NCI-H2107 treated with DMSO at 0.1 percent for 48 hours (cell line): ENCODE data around the gene MOSPD3.
A peak's percentile ranks its signal among the peaks of the same experiment; 100 is the strongest.

Source experiments
- DNase-seq: peaks from one replicate; lab custom pipeline; 2025; ENCODE audit not compliant: unreplicated experiment; lab: John Stamatoyannopoulos, UW

MOSPD3 gene

GRCh38 chr7:100575206-100575631, 37.1 kb upstream of the MOSPD3 start:
- no peak for DNase-seq

DNA sequence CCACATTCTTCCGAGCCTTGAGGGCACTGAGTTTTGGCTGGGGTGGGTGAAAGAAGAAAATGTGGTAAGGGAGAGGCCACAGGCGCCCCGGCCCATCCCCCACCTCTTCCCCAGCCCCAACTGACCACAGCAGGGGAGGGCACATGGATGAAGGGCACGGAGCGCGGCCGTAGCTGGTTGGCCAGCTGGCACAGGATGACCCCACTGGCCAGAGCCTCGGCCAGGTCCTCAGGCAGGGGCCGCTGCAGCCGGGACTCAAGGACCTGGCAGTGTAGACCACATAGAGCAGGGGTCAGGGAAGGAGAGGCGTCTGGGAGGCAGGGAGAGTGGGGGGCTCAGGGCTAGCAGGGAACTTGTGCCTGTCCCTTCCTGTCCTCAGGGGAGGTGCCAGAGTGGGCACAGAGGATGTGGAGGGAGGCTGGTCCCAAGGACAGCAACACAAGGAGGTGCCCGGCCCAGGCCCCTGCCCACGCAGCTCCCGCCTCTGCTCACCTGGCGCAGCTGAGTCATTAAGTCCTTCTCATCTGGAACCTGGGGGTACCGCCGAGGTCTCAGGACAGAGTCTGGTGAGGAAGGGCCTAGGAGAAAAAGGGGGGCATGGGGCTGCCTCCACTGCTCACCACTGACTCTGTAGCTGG, 36.5 kb upstream of the MOSPD3 start:
- no peak for DNase-seq

DNA sequence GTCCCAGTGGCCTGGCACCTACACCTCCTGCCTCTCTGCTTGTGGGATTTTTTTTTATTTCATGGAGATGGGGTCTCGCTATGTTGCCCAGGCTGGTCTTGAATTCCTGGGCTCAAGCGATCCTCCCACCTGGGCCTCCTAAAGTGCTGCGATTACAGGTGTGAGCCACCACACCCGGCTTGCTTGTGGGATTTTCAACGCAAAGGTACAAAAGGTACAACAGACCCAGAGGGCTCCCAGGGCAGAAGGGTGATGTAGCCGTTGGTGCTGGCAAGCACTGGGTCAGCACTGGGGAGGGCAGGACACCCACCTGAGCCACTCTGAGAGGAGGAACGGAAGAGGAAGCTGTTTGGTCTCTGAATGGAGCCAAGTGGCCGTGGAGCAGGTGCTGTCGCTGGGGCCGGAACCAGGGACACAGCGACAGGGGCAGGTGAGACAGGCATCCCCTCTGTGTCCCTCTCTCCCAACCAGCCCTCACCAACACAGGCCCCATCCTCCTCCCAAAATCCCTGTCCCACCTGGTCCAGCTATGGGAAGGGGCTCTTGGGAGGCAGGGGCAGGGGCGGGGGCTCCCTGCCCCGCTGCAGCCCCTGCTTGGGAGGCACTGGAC, 35.9 kb upstream of the MOSPD3 start:
- no peak for DNase-seq

DNA sequence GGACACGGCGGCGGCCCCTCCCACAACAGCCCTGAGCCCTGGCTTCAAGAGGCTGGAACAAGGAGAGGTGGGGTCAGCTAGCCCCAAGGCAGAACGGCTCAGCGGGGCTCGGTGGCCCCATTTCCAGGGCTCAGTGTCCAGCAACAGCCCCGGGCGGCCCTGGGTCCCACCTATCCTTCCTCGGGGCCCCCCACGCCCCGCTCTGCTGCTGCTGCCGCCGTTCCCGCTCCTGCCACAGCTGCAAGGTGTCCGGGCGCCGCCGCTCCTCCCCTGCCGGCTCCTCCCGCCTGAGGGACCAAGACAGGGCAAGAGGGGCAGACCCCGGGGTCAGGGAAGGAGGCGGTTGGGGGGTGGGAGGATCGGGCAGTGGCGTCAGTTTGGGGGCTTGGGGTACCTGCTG, 35.2 kb upstream of the MOSPD3 start:
- DNase-seq = no peak

GRCh38 chr7:100577507-100577906, 34.8 kb upstream of the MOSPD3 start:
- no peak for DNase-seq

DNA sequence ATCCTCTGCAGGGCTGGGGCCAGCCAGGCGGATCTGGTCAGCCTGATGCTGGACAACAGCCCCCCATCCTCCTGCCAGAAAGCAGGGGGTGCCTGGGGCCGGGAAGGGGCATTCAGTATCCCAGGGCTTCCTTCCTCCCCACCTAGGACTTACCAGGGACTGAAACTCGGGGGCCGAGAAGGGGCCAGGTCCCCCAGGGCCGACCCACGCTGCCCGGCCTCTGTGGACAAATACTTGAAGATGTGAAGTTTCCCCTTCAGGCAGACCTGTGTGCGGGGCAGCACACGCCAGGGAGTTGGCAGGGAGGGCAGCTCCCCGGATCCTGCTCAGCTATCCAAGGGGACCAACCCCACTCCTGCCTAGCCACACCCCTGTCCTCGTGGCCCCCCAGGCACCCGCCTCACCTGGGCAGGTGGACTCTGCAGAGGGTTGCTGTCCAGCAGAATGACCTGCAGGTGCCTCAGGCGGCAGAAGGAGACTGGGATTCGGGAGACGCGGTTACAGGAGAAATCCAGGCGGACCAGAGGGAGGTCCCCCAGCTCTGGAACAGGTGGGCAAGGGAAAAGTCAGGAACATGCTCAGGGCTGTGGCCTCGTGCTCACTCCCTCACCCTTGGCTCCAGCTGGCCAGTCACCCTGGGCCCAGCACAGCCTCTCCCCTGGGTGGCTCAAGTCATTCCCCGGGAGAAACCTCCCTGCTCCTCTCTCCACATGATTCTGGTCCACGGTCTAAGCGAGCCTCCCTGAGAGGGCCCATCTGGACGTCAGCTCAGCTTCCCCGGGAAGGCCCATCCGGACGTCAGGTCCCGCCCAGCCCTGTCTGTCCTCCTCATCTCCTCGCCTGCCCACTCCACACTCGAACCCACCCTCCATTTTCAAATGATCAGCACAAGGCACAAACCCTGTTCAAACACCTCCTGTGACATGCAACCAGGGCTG, 33.8 kb upstream of the MOSPD3 start:
- no peak for DNase-seq

GRCh38 chr7:100580466-100581283, 31.7 kb upstream of the MOSPD3 start:
- no peak for DNase-seq

DNA sequence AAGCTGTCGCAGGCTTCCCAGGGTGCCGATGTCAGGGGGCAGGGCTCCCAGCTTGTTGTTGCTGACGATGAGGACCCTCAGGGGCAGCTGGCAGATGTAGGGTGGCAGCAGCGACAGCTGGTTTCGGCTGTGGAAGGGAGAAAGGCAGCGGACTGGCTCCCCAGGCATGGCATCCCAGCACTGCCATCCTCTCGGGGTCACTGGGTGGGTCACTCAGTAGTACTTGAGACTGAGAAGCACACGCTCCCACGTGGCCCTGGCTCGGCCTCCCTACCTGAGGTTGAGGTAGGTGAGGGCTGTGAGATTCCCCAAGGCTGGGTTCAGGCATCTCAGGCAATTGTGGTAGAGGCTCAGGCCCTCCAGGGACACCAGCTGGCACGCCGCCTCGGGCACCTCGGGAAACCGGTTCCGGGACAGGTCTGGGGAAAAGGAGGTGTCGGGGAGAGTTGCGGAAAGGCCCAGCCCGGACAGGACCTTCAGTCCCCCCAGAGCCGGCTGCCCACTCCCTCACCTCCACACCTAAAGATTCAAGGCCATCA, 30.2 kb upstream of the MOSPD3 start:
- DNase-seq = no peak

DNA sequence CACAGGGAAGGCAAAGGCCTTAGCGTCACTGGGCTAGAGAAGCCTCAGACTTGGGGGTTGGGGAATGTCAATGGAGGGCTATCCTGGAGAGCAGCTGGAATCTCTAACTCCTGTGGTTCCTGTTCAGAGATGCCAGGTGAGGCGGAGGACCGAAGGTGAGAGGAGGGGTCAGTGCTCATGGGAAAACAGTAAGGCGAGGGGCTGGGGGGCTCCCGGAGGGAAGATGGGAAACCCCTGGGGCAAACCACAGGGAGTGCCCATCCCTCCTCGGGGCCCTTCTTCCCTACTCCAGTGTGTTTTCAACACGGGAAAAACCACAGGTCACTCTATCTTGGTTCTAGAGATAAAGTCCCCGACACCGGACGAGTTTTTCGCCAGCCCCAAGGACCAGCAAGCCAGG, 29.7 kb upstream of the MOSPD3 start:
- DNase-seq = no peak

DNA sequence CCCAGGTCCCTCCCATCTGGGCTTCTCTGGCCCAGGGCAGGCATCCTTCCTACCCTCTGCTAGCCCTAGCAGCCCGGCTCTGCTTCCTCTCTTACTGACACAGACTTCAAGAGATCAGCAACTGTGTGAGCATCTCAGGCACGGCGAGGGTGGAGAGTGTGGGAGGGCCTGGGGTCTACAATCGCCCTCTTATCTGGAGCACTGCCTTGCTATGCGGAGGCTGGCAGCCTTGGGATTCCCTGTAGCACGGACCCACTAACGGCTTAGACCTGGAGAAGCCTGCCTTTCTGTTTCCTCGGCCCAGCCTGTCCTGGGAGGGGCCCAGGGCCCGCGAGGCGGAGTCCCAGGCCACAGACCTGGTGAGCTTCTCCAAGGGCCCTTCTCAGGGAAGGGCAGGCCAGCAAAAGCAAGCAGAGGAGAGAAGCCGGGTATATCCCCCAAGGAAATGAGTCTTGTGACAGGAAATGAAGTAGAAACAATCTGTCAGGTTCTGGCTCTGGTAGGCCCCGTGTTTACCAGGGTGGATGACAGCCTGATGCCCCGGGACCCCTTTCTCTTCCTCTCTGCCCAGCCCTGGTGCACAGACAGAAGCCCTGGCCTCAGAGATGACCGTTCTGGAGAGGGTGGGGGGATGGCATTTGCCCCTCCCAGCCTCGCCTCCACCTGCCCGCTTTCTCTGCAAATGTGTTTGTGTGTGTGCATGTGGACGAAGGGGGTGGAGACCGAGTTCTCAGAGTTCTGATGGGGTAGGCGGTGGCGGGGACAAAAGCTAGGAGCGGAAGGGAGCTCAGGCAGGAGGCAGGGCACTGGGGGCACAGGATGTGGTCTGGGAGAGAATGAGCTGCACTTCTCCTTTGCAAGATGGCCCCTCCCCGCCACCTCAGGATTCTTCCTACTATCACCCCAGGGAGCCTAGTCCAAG, 28.9 kb upstream of the MOSPD3 start:
- DNase-seq = no peak

GRCh38 chr7:100584054-100584682, 28.2 kb upstream of the MOSPD3 start:
- no peak for DNase-seq

DNA sequence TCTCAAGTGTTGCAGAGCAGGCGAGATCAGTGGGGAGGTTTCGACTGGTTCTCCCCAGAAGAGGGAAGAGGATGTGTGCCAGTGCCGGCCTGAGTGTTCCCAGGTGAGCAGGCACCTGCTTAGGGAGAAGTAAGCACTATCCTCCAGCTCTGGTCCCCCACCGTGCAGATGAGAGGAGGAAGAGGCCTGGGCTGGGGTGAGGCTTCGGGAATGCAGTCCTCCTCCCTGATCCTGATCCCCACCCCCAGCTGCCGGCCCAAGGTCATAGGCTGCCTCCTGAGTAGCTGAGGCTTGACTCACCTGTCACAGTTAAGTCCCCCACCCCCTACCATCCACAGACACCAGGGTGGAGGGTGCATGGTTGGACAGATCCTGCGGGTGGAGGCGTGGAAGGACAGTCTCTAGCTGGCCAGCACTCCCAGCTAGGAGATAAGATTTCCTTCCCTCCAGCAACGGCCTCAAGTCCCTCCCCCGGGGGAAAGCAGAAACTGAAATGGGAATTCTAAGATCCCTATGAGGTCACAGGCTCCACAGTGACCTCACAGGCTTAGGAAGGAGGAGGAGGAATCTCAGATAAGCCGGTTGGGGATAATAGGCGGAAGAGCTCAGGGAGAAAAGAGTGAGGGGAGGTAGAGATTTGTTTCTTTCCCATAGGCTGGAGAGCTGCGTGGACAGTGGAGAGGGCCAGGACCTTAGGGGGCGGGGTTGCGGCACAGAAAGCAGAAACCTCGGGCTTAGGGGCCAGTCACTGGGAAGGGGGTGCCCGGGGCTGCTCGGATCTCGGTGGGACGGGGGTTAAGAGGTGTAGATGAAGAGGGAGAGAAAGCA, 27.4 kb upstream of the MOSPD3 start:
- peak; percentile 25 for DNase-seq

GRCh38 chr7:100585511-100586265, 26.7 kb upstream of the MOSPD3 start, which contains the start of gene LRCH4:
Gene LRCH4 (minus strand): TSS chr7:100586129. CDS start chr7:100586100, 29 bp downstream.
- DNase-seq = peak; percentile 32

DNA sequence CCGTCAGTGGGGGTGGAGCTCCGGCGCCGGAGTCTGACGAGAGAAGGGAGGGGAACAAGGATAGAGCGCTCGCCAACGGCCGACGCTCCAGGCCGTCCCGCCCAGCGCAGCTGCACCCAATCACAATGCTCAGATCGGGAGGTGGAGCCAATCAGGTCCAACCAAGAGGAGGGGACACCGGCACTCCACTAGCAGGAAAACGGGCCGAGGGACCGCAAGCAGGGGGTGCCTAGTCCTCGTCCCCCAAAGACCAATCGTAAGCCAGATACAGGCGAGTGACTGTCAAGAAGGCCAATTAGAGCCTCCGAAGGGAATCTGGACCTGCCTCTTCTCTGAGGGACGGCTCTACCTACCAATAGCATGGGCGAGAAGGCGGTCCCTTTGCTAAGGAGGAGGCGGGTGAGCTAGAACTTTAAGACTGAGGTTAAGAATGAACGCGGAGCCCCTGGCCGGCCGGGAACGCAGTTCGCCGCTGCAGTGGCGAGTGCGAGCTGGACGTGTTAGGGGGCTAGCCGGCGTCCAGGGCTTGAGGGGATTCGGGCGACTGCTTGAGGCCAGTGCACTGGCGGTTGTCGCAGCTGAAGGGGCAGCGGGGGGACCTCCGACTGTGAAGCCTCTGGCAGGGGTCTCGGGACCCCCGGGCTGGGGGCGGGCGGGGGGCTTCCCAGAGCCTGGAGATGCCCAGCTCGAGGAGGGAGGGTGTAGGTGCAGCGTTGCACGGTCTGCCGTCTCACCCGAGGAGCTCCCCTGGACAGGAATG, 25.9 kb upstream of the MOSPD3 start, which contains the start of gene FBXO24:
FBXO24 (plus strand) TSS at position 63 of the 760 bp plus-strand sequence; CDS start at position 361, 298 bp downstream.
- DNase-seq = peak; percentile 99

- DNase-seq = no peak
Observed at GRCh38 chr7:100588438-100588837, 23.9 kb upstream of the MOSPD3 start.

- no peak for DNase-seq
Observed at GRCh38 chr7:100589341-100589947, 22.9 kb upstream of the MOSPD3 start.
